Measurements from ENCODE around the gene MAL.

DNA sequence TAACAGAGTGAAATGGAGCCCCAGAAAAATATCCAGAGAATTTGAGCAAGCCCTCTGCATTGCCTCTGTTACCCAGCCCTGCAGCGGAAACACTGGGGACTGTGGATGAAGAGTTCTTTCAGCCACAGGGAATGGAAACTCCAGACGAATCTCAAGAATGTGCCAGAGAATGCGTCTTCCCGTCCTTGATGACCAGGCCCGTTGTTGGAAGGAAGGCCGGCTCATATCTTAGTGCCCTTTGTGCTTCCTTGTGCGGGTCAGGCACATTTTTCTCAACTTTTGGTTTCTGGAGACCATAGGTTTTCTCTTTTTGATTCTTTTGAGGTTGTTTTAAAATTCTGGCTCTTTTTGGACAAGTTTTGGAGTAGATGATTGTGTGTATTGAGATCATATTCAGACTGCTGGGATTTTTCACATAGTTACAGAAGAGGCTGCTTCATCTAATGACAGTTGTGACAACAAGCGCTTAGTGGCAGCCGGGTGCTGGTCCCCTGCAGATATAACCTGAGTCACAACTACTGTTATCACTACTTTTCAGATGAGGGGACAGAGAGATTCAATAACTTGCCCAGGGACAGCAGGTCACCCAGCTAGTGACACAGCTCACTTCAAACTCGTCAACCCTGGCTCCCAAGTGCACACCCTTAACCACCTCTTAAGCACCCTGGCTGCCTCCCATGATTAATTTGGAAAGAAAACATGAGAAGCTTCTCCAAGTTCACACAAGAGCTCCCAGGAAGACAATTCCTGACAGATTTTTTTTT is 15.7 kb downstream of the MAL start:
- no peak for TF ChIP-seq POLR2A (IDR thresholded peaks at IDR 0.05)
- TF ChIP-seq, protein P1, sequence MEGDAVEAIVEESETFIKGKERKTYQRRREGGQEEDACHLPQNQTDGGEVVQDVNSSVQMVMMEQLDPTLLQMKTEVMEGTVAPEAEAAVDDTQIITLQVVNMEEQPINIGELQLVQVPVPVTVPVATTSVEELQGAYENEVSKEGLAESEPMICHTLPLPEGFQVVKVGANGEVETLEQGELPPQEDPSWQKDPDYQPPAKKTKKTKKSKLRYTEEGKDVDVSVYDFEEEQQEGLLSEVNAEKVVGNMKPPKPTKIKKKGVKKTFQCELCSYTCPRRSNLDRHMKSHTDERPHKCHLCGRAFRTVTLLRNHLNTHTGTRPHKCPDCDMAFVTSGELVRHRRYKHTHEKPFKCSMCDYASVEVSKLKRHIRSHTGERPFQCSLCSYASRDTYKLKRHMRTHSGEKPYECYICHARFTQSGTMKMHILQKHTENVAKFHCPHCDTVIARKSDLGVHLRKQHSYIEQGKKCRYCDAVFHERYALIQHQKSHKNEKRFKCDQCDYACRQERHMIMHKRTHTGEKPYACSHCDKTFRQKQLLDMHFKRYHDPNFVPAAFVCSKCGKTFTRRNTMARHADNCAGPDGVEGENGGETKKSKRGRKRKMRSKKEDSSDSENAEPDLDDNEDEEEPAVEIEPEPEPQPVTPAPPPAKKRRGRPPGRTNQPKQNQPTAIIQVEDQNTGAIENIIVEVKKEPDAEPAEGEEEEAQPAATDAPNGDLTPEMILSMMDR (IDR thresholded peaks at IDR 0.05) = no peak

Data from testis (tissue), 2 donors.